ENCODE results near the gene SKP2.

The SKP2 gene

DNA sequence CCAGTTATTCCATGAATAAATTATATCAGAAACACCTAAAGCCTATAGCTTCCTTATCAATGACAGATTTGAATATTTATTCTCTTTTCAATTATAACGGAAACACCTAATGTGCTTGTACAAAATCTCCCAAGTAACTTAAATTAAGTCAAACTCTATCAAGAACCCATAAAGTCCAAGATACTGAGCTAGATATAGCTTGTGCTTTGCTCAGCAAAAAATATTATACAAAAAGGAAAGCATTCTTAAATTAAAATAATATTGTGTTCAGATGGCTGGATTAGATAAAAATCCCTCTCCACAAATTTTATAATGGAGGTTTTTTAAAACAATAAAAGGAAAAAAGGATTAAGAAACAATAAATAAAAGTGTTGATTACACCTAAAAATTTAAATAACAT, 66.1 kb downstream of the SKP2 start:
- TF ChIP-seq, protein P1, sequence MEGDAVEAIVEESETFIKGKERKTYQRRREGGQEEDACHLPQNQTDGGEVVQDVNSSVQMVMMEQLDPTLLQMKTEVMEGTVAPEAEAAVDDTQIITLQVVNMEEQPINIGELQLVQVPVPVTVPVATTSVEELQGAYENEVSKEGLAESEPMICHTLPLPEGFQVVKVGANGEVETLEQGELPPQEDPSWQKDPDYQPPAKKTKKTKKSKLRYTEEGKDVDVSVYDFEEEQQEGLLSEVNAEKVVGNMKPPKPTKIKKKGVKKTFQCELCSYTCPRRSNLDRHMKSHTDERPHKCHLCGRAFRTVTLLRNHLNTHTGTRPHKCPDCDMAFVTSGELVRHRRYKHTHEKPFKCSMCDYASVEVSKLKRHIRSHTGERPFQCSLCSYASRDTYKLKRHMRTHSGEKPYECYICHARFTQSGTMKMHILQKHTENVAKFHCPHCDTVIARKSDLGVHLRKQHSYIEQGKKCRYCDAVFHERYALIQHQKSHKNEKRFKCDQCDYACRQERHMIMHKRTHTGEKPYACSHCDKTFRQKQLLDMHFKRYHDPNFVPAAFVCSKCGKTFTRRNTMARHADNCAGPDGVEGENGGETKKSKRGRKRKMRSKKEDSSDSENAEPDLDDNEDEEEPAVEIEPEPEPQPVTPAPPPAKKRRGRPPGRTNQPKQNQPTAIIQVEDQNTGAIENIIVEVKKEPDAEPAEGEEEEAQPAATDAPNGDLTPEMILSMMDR (IDR thresholded peaks at IDR 0.05; ENCODE audit: borderline replicate concordance, extremely low read depth, low read length, poor library complexity, severe bottlenecking) = no peak
- TF ChIP-seq EZH2 (IDR thresholded peaks at IDR 0.05; ENCODE audit: borderline replicate concordance, low read depth, low read length, severe bottlenecking) = no peak
- Histone ChIP-seq H3K4me3 (ENCODE audit: low read depth in 1 of 2, low read length in 2 of 2) (no peak overlapping the region), H4K20me1 (ENCODE audit: insufficient read depth, low read length) (no peaks in the 10 kb centered on the region), H2AFZ (ENCODE audit: low read depth, low read length) (no peak overlapping the region), H3K27me3 (ENCODE audit: insufficient read depth, low read length, poor library complexity) (no peaks in the 10 kb centered on the region), H3K9me3 (ENCODE audit: insufficient read depth, low read length, severe bottlenecking) (no peaks in the 10 kb centered on the region), H3K27ac (ENCODE audit: low read length) (no peak overlapping the region), H3K4me1 (ENCODE audit: insufficient read depth, low read length) (no peaks in the 10 kb centered on the region), H3K4me2 (ENCODE audit: insufficient read depth, low read length) (no peak overlapping the region), H3K79me2 (ENCODE audit: insufficient read depth, low read length) (no peaks in the 10 kb centered on the region), H3K36me3 (ENCODE audit: insufficient read depth, low read length) (peaks cover 50% of the 10 kb centered on the region), H3K9ac (ENCODE audit: low read depth, low read length) (no peak overlapping the region)
- DNase-seq (no peak), ATAC-seq (ENCODE audit: insufficient read depth, low read depth) (no peak)

DNA sequence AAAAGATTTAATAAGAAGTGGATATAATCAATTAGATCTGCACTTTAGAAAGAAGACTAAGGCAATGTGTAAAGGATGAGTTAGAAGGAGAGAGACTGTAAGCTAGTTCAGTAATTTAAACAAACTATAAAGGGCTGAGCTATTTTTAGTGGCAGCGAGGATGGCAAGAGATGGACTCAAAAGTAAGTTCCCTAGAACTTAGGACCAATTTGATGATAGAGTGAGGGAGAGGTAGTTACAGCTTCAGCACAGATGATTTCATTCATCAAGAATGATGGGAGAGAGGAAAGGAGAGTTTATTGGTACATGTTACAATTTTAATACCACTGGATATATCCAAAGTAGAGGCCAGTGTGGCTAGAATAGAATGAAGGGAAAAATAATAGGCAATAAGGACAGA, 70.7 kb downstream of the SKP2 start:
- H3K9me3 ChIP-seq (ENCODE audit: insufficient read depth, low read length, severe bottlenecking) = no peaks in the 10 kb centered on the region
- H3K36me3 ChIP-seq (ENCODE audit: insufficient read depth, low read length) = peaks cover 45% of the 10 kb centered on the region; the same call in 1 of the 2 replicates
- ATAC-seq (ENCODE audit: insufficient read depth, low read depth) = no peak

DNA sequence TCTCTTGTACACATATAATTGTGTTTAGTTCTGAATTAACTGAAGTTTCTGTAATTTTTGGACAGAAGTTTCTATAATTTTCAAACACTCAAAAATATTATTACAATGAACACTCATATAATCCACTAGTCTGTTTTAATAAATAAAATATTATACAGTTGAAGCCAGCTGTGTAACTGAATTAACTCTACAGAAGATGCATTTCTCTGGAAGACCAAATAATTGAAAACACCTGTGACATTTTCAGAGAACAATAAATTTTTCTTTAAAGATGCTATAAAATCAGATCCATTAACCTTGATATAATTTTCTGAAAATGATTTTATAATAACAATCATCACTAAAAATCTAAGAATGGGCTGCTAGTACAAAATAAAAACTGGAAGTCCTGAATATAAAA, 75.1 kb downstream of the SKP2 start:
- Histone ChIP-seq H3K9me3 (ENCODE audit: insufficient read depth, low read length, severe bottlenecking) (no peaks in the 10 kb centered on the region), H3K9ac (ENCODE audit: low read depth, low read length) (no peak overlapping the region), H2AFZ (ENCODE audit: low read depth, low read length) (no peak overlapping the region), H3K27me3 (ENCODE audit: insufficient read depth, low read length, poor library complexity) (no peaks in the 10 kb centered on the region), H3K79me2 (ENCODE audit: insufficient read depth, low read length) (peaks cover 6% of the 10 kb centered on the region; the same call in 1 of the 2 replicates), H4K20me1 (ENCODE audit: insufficient read depth, low read length) (no peaks in the 10 kb centered on the region), H3K4me2 (ENCODE audit: insufficient read depth, low read length) (no peak overlapping the region), H3K27ac (ENCODE audit: low read length) (no peak overlapping the region), H3K4me3 (ENCODE audit: low read depth in 1 of 2, low read length in 2 of 2) (no peak overlapping the region), H3K4me1 (ENCODE audit: insufficient read depth, low read length) (no peaks in the 10 kb centered on the region), H3K36me3 (ENCODE audit: insufficient read depth, low read length) (peaks cover 23% of the 10 kb centered on the region; the same call in 1 of the 2 replicates)
- ATAC-seq (ENCODE audit: insufficient read depth, low read depth) = no peak
- TF ChIP-seq EZH2 (IDR thresholded peaks at IDR 0.05; ENCODE audit: borderline replicate concordance, low read depth, low read length, severe bottlenecking) = no peak
- TF ChIP-seq, protein P1 (IDR thresholded peaks at IDR 0.05; ENCODE audit: borderline replicate concordance, extremely low read depth, low read length, poor library complexity, severe bottlenecking) = no peak
- DNase-seq = no peak

More for the DNA sequence above, 70.7 kb downstream of the SKP2 start:
- no peak overlapping the region for H3K9ac ChIP-seq (ENCODE audit: low read depth, low read length)
- H3K27me3 ChIP-seq (ENCODE audit: insufficient read depth, low read length, poor library complexity) = no peaks in the 10 kb centered on the region
- no peaks in the 10 kb centered on the region for H4K20me1 ChIP-seq (ENCODE audit: insufficient read depth, low read length)
- H3K79me2 ChIP-seq (ENCODE audit: insufficient read depth, low read length) = no peaks in the 10 kb centered on the region
- no peak overlapping the region for H2AFZ ChIP-seq (ENCODE audit: low read depth, low read length)
- no peak for DNase-seq
- no peak overlapping the region for H3K27ac ChIP-seq (ENCODE audit: low read length)
- no peak overlapping the region for H3K4me3 ChIP-seq (ENCODE audit: low read depth in 1 of 2, low read length in 2 of 2)
- no peak overlapping the region for H3K4me2 ChIP-seq (ENCODE audit: insufficient read depth, low read length)
- no peaks in the 10 kb centered on the region for H3K4me1 ChIP-seq (ENCODE audit: insufficient read depth, low read length)
- no peak for TF ChIP-seq EZH2 (IDR thresholded peaks at IDR 0.05; ENCODE audit: borderline replicate concordance, low read depth, low read length, severe bottlenecking)
- TF ChIP-seq, protein P1 (IDR thresholded peaks at IDR 0.05; ENCODE audit: borderline replicate concordance, extremely low read depth, low read length, poor library complexity, severe bottlenecking) = no peak

DNA sequence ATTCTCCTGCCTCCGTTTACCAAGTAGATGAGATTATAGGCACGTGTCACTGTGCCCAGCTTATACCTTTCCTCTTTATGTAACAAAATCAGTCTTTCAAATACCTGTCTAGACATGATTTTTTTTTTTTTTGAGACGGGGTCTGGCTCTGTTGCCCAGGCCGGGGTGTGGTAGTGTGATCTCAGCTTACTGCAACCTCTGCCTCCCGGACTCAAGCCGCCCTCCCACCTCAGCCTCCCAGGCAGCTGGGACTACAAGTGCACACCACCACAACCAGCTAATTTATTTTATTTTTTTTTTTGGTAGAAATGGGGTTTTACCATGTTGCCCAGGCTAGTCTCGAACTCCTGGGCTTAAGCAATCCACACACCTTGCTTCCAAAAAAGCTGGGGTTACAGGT, 76.6 kb downstream of the SKP2 start:
- Histone ChIP-seq H3K9me3 (ENCODE audit: insufficient read depth, low read length, severe bottlenecking) (no peaks in the 10 kb centered on the region), H3K4me2 (ENCODE audit: insufficient read depth, low read length) (no peak overlapping the region), H3K4me1 (ENCODE audit: insufficient read depth, low read length) (no peaks in the 10 kb centered on the region), H3K27me3 (ENCODE audit: insufficient read depth, low read length, poor library complexity) (no peaks in the 10 kb centered on the region), H3K4me3 (ENCODE audit: low read depth in 1 of 2, low read length in 2 of 2) (no peak overlapping the region), H3K79me2 (ENCODE audit: insufficient read depth, low read length) (peaks cover 8% of the 10 kb centered on the region; the same call in 1 of the 2 replicates), H3K27ac (ENCODE audit: low read length) (no peak overlapping the region), H2AFZ (ENCODE audit: low read depth, low read length) (no peak overlapping the region), H3K9ac (ENCODE audit: low read depth, low read length) (no peak overlapping the region), H3K36me3 (ENCODE audit: insufficient read depth, low read length) (peaks cover 23% of the 10 kb centered on the region; the same call in 1 of the 2 replicates), H4K20me1 (ENCODE audit: insufficient read depth, low read length) (no peaks in the 10 kb centered on the region)
- ATAC-seq (ENCODE audit: insufficient read depth, low read depth) = no peak
- TF ChIP-seq, protein P1 (IDR thresholded peaks at IDR 0.05; ENCODE audit: borderline replicate concordance, extremely low read depth, low read length, poor library complexity, severe bottlenecking) = no peak
- TF ChIP-seq EZH2 (IDR thresholded peaks at IDR 0.05; ENCODE audit: borderline replicate concordance, low read depth, low read length, severe bottlenecking) = no peak
- DNase-seq = no peak

All from DND-41 (cell line).